Hepatocyte (in vitro differentiated cells): ENCODE measurements around the gene INO80D. TPM values are rescaled to one million over a fixed set of nuclear protein-coding genes. Genes with fewer than 3 reads are reported as not detected.
"Not testable (repeated sequence)": the region's sequence is repeated elsewhere in the genome, so short reads cannot be mapped to it uniquely, and the experiment has no call there.

Source experiments
- DNase-seq: peaks from one replicate; pipeline ENCODE4 v3.0.0-alpha.2; 2016; ENCODE audit warnings: low spot score
- H2AFZ ChIP-seq: fragments of 200-600 bp; sonication (generic); 2 replicates; pipeline ENCODE4 v1.6.0; 2016; ENCODE audit warnings: antibody characterized with exemption, mild to moderate bottlenecking
- H3K27ac ChIP-seq: fragments of 200-600 bp; sonication (generic); 2 replicates; pipeline ENCODE4 v1.5.1; 2016; ENCODE audit warnings: mild to moderate bottlenecking
- H3K27me3 ChIP-seq: fragments of 200-600 bp; sonication (generic); 2 replicates; pipeline ENCODE4 v1.6.1; 2016
- H3K36me3 ChIP-seq: fragments of 200-600 bp; sonication (generic); replicated peaks from 2 replicates; pipeline ENCODE4 v1.5.1; 2016; ENCODE audit warnings: low read depth; ENCODE audit not compliant: insufficient read depth
- H3K4me1 ChIP-seq: fragments of 200-600 bp; sonication (generic); 2 replicates; pipeline ENCODE4 v1.5.1; 2016; ENCODE audit warnings: mild to moderate bottlenecking, moderate library complexity; ENCODE audit not compliant: insufficient read depth
- H3K4me2 ChIP-seq: fragments of 200-600 bp; sonication (generic); 2 replicates; pipeline ENCODE4 v1.6.0; 2016
- H3K4me3 ChIP-seq: fragments of 200-600 bp; sonication (generic); 2 replicates; pipeline ENCODE4 v1.5.1; 2016; ENCODE audit warnings: mild to moderate bottlenecking
- H3K79me2 ChIP-seq: fragments of 200-600 bp; sonication (generic); 2 replicates; pipeline ENCODE4 v1.6.0; 2017; ENCODE audit warnings: mild to moderate bottlenecking
- H3K9me2 ChIP-seq: fragments of 200-600 bp; sonication (generic); replicated peaks from 2 replicates; pipeline ENCODE4 v1.6.0; 2017; ENCODE audit warnings: mild to moderate bottlenecking; ENCODE audit not compliant: insufficient read depth
- H3K9me3 ChIP-seq: fragments of 200-600 bp; sonication (generic); 2 replicates; pipeline ENCODE4 v1.5.1; 2016; ENCODE audit warnings: low read depth, mild to moderate bottlenecking
- H4K20me1 ChIP-seq: fragments of 200-600 bp; sonication (generic); 2 replicates; pipeline ENCODE4 v1.6.0; 2016; ENCODE audit warnings: mild to moderate bottlenecking; ENCODE audit not compliant: insufficient read depth, poor library complexity, severe bottlenecking
- CTCF ChIP-seq: fragments of 200-600 bp; sonication (generic); IDR thresholded peaks from 2 replicates; pipeline ENCODE4 v1.5.1; 2016; ENCODE audit warnings: antibody characterized with exemption, mild to moderate bottlenecking; ENCODE audit not compliant: poor library complexity
- EZH2 ChIP-seq: fragments of 200-600 bp; sonication (generic); IDR thresholded peaks from 2 replicates; pipeline ENCODE4 v1.6.1; 2016; ENCODE audit warnings: antibody characterized with exemption, mild to moderate bottlenecking, borderline replicate concordance
- EZH2phosphoT487 ChIP-seq: fragments of 200-600 bp; sonication (generic); IDR thresholded peaks from one replicate; pipeline ENCODE4 v1.6.1; 2018; ENCODE audit warnings: antibody characterized with exemption, mild to moderate bottlenecking, low read depth, moderate library complexity; ENCODE audit not compliant: unreplicated experiment, severe bottlenecking
- WGBS: methylation state at CpG from one replicate; pipeline ENCODE4 v1.1.6; 2016; ENCODE audit warnings: low lambda C conversion rate; ENCODE audit errors: missing lambda C conversion rate; 5-methylcytosine and 5-hydroxymethylcytosine counted together
- polyA plus RNA-seq: library from polyadenylated mRNA; unstranded; fragments of >200 nt; fragmentation: Nextera tagmentation; extraction: Ambion mirVana; gene quantifications from 2 replicates; pipeline ENCODE4 v1.2.1, GENCODE V29; 2016
- total RNA-seq: library from RNA; depleted of rRNA; stranded (reverse); fragments of >200 nt; gene quantifications from 2 replicates; pipeline ENCODE4 v1.2.3, GENCODE V29; 2014

Gene INO80D
- total and polyA plus RNA-seq, 2 experiments from 2014 or later: 6.6 to 15.0 TPM

- no peak for DNase-seq
- Histone ChIP-seq H3K4me1 (peaks cover 6% of the 10 kb centered on the region), H3K4me2 (peak overlapping the region; percentile 83), H3K9me2 (no peaks in the 10 kb centered on the region), H3K4me3 (no peak overlapping the region), H3K27me3 (no peaks in the 10 kb centered on the region), H3K79me2 (peaks cover 84% of the 10 kb centered on the region), H2AFZ (no peak overlapping the region), H3K27ac (no peak overlapping the region), H3K9me3 (no peaks in the 10 kb centered on the region), H3K36me3 (no peaks in the 10 kb centered on the region), H4K20me1 (peaks cover 8% of the 10 kb centered on the region)
- TF ChIP-seq EZH2 (no peak), CTCF (no peak), EZH2phosphoT487 (no peak)
- WGBS: 97% methylated on average over 4 of the region's 4 CpGs
Measured at GRCh38 chr2:206082298-206082843, 3.6 kb downstream of the INO80D start.

- no peaks in the 10 kb centered on the region for H3K9me2 ChIP-seq
- WGBS: 88% methylated on average over 4 of the region's 4 CpGs
- peaks cover 93% of the 10 kb centered on the region for H3K79me2 ChIP-seq
- DNase-seq: no peak
- no peak overlapping the region for H3K4me3 ChIP-seq
- TF ChIP-seq EZH2phosphoT487: no peak
- no peaks in the 10 kb centered on the region for H3K36me3 ChIP-seq
- H2AFZ ChIP-seq: no peak overlapping the region
- H3K27ac ChIP-seq: no peak overlapping the region
- H4K20me1 ChIP-seq: peaks cover 9% of the 10 kb centered on the region
- H3K4me2 ChIP-seq: no peak overlapping the region
- no peaks in the 10 kb centered on the region for H3K9me3 ChIP-seq
- no peaks in the 10 kb centered on the region for H3K27me3 ChIP-seq
- H3K4me1 ChIP-seq: peaks cover 6% of the 10 kb centered on the region
Measured at GRCh38 chr2:206080927-206081326, 5.0 kb downstream of the INO80D start.

GRCh38 chr2:206079699-206080465, 6.1 kb downstream of the INO80D start:
- H3K4me2 ChIP-seq: no peak overlapping the region
- no peak overlapping the region for H2AFZ ChIP-seq
- H3K9me3 ChIP-seq: no peaks in the 10 kb centered on the region
- no peak for DNase-seq
- 53% methylated on average over 9 of the region's 9 CpGs for WGBS
- H3K27ac ChIP-seq: peak overlapping the region; percentile 2
- peaks cover 14% of the 10 kb centered on the region for H4K20me1 ChIP-seq
- H3K79me2 ChIP-seq: peaks cover 100% of the 10 kb centered on the region
- TF ChIP-seq EZH2phosphoT487 (no peak), CTCF (no peak), EZH2 (no peak)
- no peaks in the 10 kb centered on the region for H3K9me2 ChIP-seq
- peaks cover 6% of the 10 kb centered on the region for H3K4me1 ChIP-seq
- H3K36me3 ChIP-seq: no peaks in the 10 kb centered on the region
- no peaks in the 10 kb centered on the region for H3K27me3 ChIP-seq
- no peak overlapping the region for H3K4me3 ChIP-seq

- H3K27ac ChIP-seq, H3K4me3 ChIP-seq, H3K36me3 ChIP-seq, H3K9me2 ChIP-seq, H3K4me1 ChIP-seq, H2AFZ ChIP-seq, H3K27me3 ChIP-seq, DNase-seq, H3K9me3 ChIP-seq, H3K4me2 ChIP-seq: not testable (repeated sequence)
- H3K79me2 ChIP-seq: peaks cover 100% of the 10 kb centered on the region
- peaks cover 14% of the 10 kb centered on the region for H4K20me1 ChIP-seq
- WGBS: 93% methylated on average over 5 of the region's 5 CpGs
Measured at GRCh38 chr2:206077879-206078278, 8.1 kb downstream of the INO80D start.
